ENCODE results near the gene KANK4.

KANK4 gene

DNA sequence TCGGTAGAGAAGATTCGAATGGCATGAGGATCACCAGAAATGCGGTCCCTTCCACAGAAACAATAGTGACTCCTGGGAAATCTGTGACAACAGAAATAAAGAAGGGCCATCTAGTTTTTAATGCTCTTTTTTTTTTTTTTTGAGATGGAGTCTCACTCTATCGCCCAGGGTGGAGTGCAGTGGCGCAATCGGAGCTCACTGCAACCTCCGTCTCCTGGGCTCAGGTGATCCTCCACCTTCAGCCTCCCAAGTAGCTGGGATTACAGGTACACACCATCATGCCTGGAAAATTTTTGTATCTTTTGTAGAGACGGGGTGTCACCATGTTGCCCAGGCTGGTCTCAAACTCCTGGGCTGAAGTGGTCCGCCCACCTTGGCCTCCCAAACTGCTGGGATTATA is 80.7 kb downstream of the KANK4 start:
- H3K4me1 ChIP-seq (ENCODE audit: low read depth, poor library complexity, severe bottlenecking): peaks cover 59% of the 10 kb centered on the region
- H2AFZ ChIP-seq (ENCODE audit: low read depth): peak overlapping the region; percentile 19; the same call in 1 of the 2 replicates
- peak overlapping the region; percentile 66 for H3K4me2 ChIP-seq
- H3K27me3 ChIP-seq (ENCODE audit: insufficient read depth, low read depth): no peaks in the 10 kb centered on the region
- H4K20me1 ChIP-seq (ENCODE audit: insufficient read depth): no peaks in the 10 kb centered on the region
- TF ChIP-seq, protein P1, sequence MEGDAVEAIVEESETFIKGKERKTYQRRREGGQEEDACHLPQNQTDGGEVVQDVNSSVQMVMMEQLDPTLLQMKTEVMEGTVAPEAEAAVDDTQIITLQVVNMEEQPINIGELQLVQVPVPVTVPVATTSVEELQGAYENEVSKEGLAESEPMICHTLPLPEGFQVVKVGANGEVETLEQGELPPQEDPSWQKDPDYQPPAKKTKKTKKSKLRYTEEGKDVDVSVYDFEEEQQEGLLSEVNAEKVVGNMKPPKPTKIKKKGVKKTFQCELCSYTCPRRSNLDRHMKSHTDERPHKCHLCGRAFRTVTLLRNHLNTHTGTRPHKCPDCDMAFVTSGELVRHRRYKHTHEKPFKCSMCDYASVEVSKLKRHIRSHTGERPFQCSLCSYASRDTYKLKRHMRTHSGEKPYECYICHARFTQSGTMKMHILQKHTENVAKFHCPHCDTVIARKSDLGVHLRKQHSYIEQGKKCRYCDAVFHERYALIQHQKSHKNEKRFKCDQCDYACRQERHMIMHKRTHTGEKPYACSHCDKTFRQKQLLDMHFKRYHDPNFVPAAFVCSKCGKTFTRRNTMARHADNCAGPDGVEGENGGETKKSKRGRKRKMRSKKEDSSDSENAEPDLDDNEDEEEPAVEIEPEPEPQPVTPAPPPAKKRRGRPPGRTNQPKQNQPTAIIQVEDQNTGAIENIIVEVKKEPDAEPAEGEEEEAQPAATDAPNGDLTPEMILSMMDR (conservative IDR thresholded peaks at IDR 0.05; ENCODE audit: low read depth, low read length): no peak
- H3K79me2 ChIP-seq (ENCODE audit: insufficient read depth, low read depth): no peaks in the 10 kb centered on the region
- peak overlapping the region; percentile 86 for H3K27ac ChIP-seq
- H3K9ac ChIP-seq: no peak overlapping the region; the same call in 1 of the 2 replicates
- H3K36me3 ChIP-seq (ENCODE audit: insufficient read depth): no peaks in the 10 kb centered on the region
- no peak overlapping the region for H3K4me3 ChIP-seq (IDR thresholded peaks at IDR 0.05; ENCODE audit: insufficient read depth, low read depth, low read length)

DNA sequence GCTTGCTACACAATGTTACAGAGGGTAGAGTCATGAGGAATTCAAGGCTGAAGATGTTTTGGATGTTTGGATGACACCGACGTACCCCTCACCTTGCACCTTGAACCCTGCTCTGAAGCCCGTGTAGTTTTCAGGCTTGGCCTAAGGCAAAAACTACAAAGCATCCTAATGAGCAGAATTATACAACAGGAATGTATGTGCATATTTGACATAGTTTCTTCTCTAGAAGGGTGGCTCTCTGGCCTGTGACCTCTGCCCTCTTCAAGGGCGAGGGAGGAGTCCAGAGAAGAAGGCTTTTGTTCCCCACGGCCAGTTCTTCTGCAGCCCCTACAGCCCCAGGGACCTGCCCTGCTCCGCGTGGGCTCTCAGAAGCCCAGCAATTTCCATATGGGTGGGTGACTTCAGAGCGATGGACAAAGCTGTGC is 81.3 kb downstream of the KANK4 start:
- Histone ChIP-seq H4K20me1 (ENCODE audit: insufficient read depth) (no peaks in the 10 kb centered on the region), H3K27me3 (ENCODE audit: insufficient read depth, low read depth) (no peaks in the 10 kb centered on the region), H3K27ac (peak overlapping the region; percentile 86), H3K4me3 (IDR thresholded peaks at IDR 0.05; ENCODE audit: insufficient read depth, low read depth, low read length) (no peak overlapping the region), H3K79me2 (ENCODE audit: insufficient read depth, low read depth) (no peaks in the 10 kb centered on the region), H3K4me1 (ENCODE audit: low read depth, poor library complexity, severe bottlenecking) (peaks cover 59% of the 10 kb centered on the region), H3K9ac (peak overlapping the region; percentile 66; the same call in 1 of the 2 replicates), H2AFZ (ENCODE audit: low read depth) (peak overlapping the region; percentile 19; the same call in 1 of the 2 replicates), H3K36me3 (ENCODE audit: insufficient read depth) (no peaks in the 10 kb centered on the region), H3K4me2 (peak overlapping the region; percentile 66)
- TF ChIP-seq, protein P1 (conservative IDR thresholded peaks at IDR 0.05; ENCODE audit: low read depth, low read length): no peak

DNA sequence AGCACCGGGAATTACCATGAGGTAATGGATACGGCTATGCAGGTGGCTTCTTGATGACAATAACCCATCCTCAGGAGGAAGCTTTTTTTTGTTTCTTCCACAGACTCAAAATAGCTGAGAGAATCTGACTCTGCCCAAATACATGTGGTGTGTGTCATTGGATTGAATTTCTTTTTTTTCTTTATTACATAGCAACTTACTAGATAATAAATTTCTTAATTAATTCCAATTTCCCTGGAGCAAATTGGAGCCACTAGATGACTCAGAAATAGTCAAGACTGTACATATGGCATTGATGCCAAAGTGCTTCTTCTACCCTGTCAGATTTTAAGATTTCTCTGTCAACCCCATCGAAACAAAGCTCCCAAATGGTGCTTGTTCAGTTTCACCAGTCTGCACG is 81.9 kb downstream of the KANK4 start:
- Histone ChIP-seq H3K9ac (peak overlapping the region; percentile 66; the same call in 1 of the 2 replicates), H3K4me2 (peak overlapping the region; percentile 66), H2AFZ (ENCODE audit: low read depth) (peak overlapping the region; percentile 19; the same call in 1 of the 2 replicates), H3K4me3 (IDR thresholded peaks at IDR 0.05; ENCODE audit: insufficient read depth, low read depth, low read length) (no peak overlapping the region), H4K20me1 (ENCODE audit: insufficient read depth) (no peaks in the 10 kb centered on the region), H3K27me3 (ENCODE audit: insufficient read depth, low read depth) (no peaks in the 10 kb centered on the region), H3K36me3 (ENCODE audit: insufficient read depth) (no peaks in the 10 kb centered on the region), H3K79me2 (ENCODE audit: insufficient read depth, low read depth) (no peaks in the 10 kb centered on the region), H3K27ac (peak overlapping the region; percentile 86), H3K4me1 (ENCODE audit: low read depth, poor library complexity, severe bottlenecking) (peaks cover 59% of the 10 kb centered on the region)
- TF ChIP-seq, protein P1 (conservative IDR thresholded peaks at IDR 0.05; ENCODE audit: low read depth, low read length): no peak

DNA sequence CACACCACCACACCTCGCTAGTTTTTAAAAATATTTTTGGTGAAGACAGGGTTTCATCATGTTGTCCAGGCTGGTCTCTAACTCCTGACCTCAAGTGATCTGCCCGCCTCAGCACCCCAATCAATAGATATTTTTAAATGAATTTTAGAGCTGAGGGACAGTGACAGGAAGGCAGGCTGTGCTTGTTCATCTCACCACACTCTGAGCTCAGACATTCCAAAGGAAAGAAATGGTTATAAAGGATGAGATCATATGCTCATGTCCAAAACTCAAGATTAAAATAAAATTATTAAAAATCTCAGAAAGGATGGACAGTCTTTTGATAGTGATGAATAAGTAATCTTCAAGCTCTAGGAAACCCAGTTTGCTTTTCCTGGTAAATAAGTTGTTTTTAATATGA is 83.7 kb downstream of the KANK4 start:
- no peaks in the 10 kb centered on the region for H4K20me1 ChIP-seq (ENCODE audit: insufficient read depth)
- H3K4me1 ChIP-seq (ENCODE audit: low read depth, poor library complexity, severe bottlenecking): peaks cover 54% of the 10 kb centered on the region
- H3K4me3 ChIP-seq (IDR thresholded peaks at IDR 0.05; ENCODE audit: insufficient read depth, low read depth, low read length): no peak overlapping the region
- TF ChIP-seq, protein P1 (conservative IDR thresholded peaks at IDR 0.05; ENCODE audit: low read depth, low read length): no peak
- H3K79me2 ChIP-seq (ENCODE audit: insufficient read depth, low read depth): no peaks in the 10 kb centered on the region
- no peak overlapping the region for H2AFZ ChIP-seq (ENCODE audit: low read depth)
- H3K27ac ChIP-seq: no peak overlapping the region
- no peak overlapping the region for H3K4me2 ChIP-seq
- no peak overlapping the region for H3K9ac ChIP-seq
- H3K36me3 ChIP-seq (ENCODE audit: insufficient read depth): no peaks in the 10 kb centered on the region
- no peaks in the 10 kb centered on the region for H3K27me3 ChIP-seq (ENCODE audit: insufficient read depth, low read depth)

Data from KMS-11 (cell line).